Measurements from ENCODE around the gene LAMP1. TPM values are rescaled to one million over a fixed set of nuclear protein-coding genes. Genes with fewer than 3 reads are reported as not detected.

The LAMP1 gene
- total and polyA plus RNA-seq, 2 experiments from 2014 or later, result 34.5 to 107 TPM

DNA sequence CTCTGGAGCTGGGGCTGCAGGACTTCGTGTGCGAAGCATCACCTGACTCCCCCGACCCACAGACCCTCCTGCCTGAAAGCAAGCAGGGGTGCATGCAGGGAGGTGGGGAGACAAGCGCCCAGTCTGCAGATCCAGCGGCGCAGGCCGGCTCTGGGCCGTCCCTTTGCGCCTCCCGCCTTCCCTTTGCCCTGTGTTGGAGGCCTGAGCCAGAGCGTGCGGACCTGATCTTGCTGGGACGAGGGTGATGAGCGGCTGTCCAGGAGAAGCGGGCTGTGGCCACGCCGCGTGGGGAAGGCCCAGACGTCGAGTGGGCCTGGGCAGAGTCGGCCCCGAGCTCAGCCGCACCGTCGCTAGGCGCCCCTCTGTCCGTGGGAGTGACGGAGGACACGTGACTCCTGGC is 72.2 kb downstream of the LAMP1 start (continued):
- TF ChIP-seq, protein P1, sequence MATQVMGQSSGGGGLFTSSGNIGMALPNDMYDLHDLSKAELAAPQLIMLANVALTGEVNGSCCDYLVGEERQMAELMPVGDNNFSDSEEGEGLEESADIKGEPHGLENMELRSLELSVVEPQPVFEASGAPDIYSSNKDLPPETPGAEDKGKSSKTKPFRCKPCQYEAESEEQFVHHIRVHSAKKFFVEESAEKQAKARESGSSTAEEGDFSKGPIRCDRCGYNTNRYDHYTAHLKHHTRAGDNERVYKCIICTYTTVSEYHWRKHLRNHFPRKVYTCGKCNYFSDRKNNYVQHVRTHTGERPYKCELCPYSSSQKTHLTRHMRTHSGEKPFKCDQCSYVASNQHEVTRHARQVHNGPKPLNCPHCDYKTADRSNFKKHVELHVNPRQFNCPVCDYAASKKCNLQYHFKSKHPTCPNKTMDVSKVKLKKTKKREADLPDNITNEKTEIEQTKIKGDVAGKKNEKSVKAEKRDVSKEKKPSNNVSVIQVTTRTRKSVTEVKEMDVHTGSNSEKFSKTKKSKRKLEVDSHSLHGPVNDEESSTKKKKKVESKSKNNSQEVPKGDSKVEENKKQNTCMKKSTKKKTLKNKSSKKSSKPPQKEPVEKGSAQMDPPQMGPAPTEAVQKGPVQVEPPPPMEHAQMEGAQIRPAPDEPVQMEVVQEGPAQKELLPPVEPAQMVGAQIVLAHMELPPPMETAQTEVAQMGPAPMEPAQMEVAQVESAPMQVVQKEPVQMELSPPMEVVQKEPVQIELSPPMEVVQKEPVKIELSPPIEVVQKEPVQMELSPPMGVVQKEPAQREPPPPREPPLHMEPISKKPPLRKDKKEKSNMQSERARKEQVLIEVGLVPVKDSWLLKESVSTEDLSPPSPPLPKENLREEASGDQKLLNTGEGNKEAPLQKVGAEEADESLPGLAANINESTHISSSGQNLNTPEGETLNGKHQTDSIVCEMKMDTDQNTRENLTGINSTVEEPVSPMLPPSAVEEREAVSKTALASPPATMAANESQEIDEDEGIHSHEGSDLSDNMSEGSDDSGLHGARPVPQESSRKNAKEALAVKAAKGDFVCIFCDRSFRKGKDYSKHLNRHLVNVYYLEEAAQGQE (IDR thresholded peaks at IDR 0.05; ENCODE audit: unreplicated experiment), result no peak

DNA sequence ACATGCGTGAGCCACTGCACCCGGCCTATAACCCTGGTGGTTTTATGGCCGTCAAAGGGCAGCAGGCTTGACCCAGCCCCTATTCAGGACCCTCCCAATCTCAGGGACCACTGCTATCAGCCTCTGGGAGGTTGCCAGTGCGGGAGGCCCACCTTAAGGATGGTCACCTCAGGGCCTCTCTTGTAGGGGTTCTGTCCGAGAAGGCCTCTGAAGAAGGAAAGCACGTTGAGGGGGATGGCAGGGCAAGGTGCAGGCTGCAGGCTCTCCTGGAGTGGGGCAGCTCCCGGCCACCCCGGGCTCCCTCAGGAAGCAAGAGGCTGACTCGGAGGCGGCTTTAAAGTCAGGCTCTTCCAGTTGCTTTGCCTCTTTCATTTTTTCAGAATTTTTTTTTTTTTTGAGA is 72.8 kb downstream of the LAMP1 start:
- Histone ChIP-seq H3K4me1 (ENCODE audit: insufficient read depth) (peaks cover 9% of the 10 kb centered on the region; the same call in 1 of the 2 replicates), H3K27me3 (ENCODE audit: insufficient read depth) (no peaks in the 10 kb centered on the region), H3K79me2 (replicated peaks; ENCODE audit: insufficient read depth) (no peaks in the 10 kb centered on the region), H2AFZ (no peak overlapping the region), H3K27ac (ENCODE audit: low read depth) (no peak overlapping the region), H3K4me3 (no peak overlapping the region), H3K9me2 (ENCODE audit: insufficient read depth) (no peaks in the 10 kb centered on the region), H3F3A (replicated peaks; ENCODE audit: low read depth) (peaks cover 9% of the 10 kb centered on the region; the same call in 1 of the 2 replicates), H3K36me3 (ENCODE audit: insufficient read depth) (no peaks in the 10 kb centered on the region), H3K4me2 (no peak overlapping the region), H4K20me1 (replicated peaks; ENCODE audit: insufficient read depth) (no peaks in the 10 kb centered on the region)
- no peak for ATAC-seq
- Mint-ChIP-seq H3K27ac (no peak overlapping the region), H3K4me3 (no peak overlapping the region), H3K27me3 (ENCODE audit: insufficient read depth, low read depth, poor library complexity) (peaks cover 22% of the 10 kb centered on the region), H3K36me3 (ENCODE audit: low read depth) (no peaks in the 10 kb centered on the region), H3K4me1 (peaks cover 29% of the 10 kb centered on the region), H3K9me3 (peaks cover 8% of the 10 kb centered on the region)
- TF ChIP-seq, protein P1 (IDR thresholded peaks at IDR 0.05; ENCODE audit: unreplicated experiment), result no peak
- no peak for DNase-seq (ENCODE audit: low spot score)

DNA sequence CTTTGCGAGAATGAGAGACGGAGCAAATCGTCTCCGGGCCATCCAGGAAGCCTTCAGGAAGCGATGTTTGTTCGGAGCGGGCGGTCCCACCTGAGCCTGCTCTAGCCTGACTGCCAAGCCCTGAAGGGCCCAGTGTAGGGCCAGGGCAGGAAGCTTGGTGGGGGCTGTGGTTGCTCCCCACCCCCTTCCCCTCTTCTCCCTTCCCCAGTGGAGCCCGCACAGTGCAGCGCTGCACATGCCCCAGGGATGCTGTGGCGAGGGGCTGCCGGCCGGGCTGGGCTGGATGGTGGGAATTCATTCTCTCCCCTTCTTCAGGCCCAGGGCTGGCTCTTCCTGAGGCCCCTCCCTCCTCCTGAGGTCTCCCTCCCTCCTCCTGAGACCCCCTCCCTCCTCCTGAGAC is 74.0 kb downstream of the LAMP1 start:
- Mint-ChIP-seq H3K9me3 (peaks cover 7% of the 10 kb centered on the region), H3K4me3 (no peak overlapping the region), H3K27ac (no peak overlapping the region), H3K27me3 (ENCODE audit: insufficient read depth, low read depth, poor library complexity) (peaks cover 22% of the 10 kb centered on the region), H3K36me3 (ENCODE audit: low read depth) (no peaks in the 10 kb centered on the region), H3K4me1 (peaks cover 22% of the 10 kb centered on the region)
- Histone ChIP-seq H3K9me2 (ENCODE audit: insufficient read depth) (no peaks in the 10 kb centered on the region), H3K27ac (ENCODE audit: low read depth) (no peak overlapping the region), H3K79me2 (replicated peaks; ENCODE audit: insufficient read depth) (no peaks in the 10 kb centered on the region), H3K4me1 (ENCODE audit: insufficient read depth) (peaks cover 11% of the 10 kb centered on the region), H2AFZ (no peak overlapping the region), H3F3A (replicated peaks; ENCODE audit: low read depth) (peaks cover 12% of the 10 kb centered on the region), H3K27me3 (ENCODE audit: insufficient read depth) (no peaks in the 10 kb centered on the region), H4K20me1 (replicated peaks; ENCODE audit: insufficient read depth) (no peaks in the 10 kb centered on the region), H3K4me2 (no peak overlapping the region), H3K4me3 (no peak overlapping the region), H3K36me3 (ENCODE audit: insufficient read depth) (no peaks in the 10 kb centered on the region)
- ATAC-seq, result no peak
- TF ChIP-seq ZNF114 (CRISPR knock-in tag; IDR thresholded peaks at IDR 0.05), result no peak
- TF ChIP-seq, protein P2, sequence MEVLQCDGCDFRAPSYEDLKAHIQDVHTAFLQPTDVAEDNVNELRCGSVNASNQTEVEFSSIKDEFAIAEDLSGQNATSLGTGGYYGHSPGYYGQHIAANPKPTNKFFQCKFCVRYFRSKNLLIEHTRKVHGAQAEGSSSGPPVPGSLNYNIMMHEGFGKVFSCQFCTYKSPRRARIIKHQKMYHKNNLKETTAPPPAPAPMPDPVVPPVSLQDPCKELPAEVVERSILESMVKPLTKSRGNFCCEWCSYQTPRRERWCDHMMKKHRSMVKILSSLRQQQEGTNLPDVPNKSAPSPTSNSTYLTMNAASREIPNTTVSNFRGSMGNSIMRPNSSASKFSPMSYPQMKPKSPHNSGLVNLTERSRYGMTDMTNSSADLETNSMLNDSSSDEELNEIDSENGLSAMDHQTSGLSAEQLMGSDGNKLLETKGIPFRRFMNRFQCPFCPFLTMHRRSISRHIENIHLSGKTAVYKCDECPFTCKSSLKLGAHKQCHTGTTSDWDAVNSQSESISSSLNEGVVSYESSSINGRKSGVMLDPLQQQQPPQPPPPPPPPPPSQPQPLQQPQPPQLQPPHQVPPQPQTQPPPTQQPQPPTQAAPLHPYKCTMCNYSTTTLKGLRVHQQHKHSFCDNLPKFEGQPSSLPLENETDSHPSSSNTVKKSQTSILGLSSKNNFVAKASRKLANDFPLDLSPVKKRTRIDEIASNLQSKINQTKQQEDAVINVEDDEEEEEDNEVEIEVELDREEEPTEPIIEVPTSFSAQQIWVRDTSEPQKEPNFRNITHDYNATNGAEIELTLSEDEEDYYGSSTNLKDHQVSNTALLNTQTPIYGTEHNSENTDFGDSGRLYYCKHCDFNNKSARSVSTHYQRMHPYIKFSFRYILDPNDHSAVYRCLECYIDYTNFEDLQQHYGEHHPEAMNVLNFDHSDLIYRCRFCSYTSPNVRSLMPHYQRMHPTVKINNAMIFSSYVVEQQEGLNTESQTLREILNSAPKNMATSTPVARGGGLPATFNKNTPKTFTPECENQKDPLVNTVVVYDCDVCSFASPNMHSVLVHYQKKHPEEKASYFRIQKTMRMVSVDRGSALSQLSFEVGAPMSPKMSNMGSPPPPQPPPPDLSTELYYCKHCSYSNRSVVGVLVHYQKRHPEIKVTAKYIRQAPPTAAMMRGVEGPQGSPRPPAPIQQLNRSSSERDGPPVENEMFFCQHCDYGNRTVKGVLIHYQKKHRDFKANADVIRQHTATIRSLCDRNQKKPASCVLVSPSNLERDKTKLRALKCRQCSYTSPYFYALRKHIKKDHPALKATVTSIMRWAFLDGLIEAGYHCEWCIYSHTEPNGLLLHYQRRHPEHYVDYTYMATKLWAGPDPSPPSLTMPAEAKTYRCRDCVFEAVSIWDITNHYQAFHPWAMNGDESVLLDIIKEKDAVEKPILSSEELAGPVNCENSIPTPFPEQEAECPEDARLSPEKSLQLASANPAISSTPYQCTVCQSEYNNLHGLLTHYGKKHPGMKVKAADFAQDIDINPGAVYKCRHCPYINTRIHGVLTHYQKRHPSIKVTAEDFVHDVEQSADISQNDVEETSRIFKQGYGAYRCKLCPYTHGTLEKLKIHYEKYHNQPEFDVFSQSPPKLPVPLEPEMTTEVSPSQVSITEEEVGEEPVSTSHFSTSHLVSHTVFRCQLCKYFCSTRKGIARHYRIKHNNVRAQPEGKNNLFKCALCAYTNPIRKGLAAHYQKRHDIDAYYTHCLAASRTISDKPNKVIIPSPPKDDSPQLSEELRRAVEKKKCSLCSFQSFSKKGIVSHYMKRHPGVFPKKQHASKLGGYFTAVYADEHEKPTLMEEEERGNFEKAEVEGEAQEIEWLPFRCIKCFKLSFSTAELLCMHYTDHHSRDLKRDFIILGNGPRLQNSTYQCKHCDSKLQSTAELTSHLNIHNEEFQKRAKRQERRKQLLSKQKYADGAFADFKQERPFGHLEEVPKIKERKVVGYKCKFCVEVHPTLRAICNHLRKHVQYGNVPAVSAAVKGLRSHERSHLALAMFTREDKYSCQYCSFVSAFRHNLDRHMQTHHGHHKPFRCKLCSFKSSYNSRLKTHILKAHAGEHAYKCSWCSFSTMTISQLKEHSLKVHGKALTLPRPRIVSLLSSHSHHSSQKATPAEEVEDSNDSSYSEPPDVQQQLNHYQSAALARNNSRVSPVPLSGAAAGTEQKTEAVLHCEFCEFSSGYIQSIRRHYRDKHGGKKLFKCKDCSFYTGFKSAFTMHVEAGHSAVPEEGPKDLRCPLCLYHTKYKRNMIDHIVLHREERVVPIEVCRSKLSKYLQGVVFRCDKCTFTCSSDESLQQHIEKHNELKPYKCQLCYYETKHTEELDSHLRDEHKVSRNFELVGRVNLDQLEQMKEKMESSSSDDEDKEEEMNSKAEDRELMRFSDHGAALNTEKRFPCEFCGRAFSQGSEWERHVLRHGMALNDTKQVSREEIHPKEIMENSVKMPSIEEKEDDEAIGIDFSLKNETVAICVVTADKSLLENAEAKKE (CRISPR knock-in tag; IDR thresholded peaks at IDR 0.05), result no peak
- DNase-seq (ENCODE audit: low spot score), result no peak

All from GM23338 (cell line).